HG02852 (cell line): Measurements from ENCODE around the gene PATZ1.

Experiments used
- ATAC-seq: cut with Tn5 transposase; IDR thresholded peaks from one replicate; pipeline ENCODE4 v1.9.1; 2021; ENCODE audit warnings: mild to moderate bottlenecking, moderate library complexity; ENCODE audit not compliant: unreplicated experiment

PATZ1 gene

DNA sequence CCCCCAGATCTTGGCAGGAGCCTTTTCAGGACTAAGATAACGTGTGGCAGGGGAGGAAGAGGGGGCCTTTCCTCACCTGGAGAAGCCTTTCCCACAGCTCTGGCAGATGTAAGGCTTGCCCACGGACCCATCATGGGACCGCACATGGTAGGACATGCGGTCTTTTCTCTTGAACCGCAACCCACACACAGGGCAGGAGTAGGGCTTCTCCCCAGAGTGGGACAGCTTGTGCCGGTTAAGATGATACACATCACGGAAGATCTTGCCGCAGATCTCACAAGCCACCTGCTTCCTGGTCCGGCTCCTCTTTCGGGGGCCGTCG lies 1.9 kb downstream of the PATZ1 start:
- ATAC-seq: no peak

DNA sequence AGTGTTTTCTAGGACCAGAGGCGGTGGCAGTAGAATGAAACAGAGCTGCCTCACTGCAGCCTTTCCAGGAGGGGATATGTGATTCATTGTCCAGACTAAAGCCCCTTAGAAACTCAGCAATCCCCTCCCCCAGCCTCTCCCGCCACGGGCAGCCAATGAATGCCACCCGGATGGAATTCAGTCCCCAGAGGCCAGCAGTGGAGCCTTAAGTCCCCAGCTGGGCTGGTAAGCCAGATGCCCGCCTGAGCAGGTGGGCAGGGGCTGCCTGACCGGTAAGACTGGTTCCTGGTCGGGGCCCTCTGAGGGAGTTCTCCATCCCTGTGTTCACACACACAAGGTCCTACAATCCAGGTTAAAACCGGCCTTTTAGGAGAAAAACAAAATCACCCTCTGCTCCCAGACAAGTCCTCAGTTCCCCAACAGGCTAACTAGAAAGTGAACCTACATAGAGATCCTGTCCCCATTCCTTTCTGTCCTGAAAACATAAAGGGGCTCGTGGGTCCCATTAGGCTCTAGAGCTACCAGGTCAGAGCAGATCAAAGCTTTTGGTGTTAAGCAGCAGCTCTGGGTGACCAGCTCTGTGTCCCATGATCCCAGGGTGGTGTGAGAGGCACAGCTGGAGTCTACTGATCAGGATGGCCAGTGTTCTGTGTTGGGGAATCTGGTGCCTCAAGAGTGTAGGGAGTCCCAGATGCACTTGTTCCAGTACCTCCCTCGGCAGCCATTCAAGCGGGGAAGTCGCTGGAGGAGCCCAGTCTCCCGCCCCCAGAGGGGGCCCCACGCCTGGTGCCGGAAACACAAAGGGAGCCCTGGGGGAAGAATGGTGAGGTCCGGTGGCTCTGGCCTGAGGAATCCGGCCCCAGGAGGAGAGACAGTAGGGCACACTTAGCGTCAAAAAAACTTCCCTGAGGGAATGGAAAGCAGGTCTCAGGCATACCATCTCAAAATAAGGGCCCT lies 2.6 kb downstream of the PATZ1 start:
- ATAC-seq: no peak

DNA sequence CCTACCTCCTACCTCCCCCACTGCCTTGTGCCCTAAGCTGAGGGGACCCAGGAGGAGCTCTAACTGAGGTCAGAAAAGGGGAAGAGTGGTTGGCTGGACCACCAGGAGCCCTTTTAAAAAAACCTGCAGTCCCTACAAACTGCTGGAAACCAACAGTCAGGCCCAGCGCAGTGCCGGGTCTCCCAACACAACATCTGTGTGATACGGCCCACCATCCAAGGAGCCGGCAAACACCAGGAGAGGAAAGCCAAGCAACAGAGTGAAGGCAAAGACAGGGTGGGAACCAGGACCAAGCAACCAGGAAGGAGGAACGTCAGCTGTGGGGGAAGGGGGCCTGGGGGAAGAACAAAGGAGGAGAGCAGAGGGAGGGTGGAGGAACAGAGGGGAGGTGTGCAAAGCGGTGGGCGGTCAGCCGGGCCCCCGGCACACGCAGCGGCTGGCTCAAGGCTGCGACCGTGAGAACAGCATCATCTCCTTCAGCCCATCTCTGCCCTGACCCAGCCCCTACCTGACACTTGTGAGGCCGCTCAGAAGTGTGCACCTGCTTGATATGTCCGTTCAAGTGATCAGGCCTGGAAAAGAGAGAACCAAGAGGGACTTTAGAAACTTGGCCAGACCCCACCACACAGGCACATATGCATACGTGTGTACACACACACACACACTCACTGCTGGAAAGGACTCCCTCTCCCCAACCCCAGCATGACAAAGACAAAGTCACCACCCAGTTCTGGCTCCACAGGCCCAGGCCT lies 3.6 kb downstream of the PATZ1 start:
- ATAC-seq: no peak

DNA sequence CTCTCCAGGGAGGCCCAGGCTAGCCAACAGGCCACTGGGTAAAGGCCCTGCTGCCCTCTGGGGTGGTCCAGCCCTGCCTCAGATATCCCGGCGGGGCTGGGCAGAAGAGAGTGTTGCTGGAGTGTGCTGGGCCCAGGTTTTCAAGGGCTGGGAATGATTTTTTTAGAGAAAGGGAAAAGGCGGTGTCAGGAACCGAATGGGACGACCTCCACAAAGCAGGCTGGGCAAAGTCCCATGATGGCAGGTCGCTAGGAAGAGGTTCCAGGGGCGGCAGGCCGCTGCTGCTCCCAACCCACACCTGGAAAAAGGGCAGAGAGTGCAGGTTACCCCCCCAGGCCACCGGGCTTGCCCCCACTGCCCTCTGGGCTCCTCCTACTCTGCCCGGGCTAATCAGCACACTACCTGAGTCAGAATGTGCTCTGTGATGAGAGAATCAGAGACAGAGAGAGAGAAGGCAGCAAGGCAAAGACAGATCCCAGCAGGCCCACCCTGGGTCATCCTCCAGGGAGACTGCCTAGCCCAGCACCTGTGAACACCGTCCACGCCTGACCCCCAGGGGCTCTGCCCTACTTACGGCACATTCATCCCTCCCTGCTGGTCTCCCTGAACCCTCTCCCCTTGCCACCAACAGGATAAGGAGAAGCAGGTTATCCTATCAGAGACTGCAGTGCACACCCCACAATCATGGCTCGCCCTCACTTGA lies 4.6 kb downstream of the PATZ1 start:
- no peak for ATAC-seq

DNA sequence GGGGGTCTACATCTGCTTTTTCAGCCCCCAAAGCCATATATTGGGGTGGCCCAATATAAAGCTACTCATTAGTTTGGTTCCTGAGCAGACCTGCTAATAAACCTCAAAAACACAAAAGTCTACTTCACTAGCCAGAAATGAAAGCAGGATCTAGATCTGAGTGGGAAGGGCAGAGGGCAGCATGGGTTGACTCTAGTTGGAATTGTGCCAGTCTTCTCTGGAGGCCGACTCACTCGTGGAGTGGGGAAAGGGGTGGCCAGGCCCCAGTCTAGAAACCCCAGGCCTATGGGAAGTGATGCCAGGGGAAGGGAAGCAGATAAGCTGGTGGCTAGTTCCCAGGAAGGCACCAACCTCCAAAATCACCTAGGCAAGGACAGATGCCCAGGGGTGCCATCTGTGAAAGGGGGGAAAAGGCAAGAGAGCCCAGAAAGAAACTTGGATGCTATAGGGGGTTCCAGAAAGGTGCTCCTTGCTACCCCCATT lies 5.3 kb downstream of the PATZ1 start:
- no peak for ATAC-seq

DNA sequence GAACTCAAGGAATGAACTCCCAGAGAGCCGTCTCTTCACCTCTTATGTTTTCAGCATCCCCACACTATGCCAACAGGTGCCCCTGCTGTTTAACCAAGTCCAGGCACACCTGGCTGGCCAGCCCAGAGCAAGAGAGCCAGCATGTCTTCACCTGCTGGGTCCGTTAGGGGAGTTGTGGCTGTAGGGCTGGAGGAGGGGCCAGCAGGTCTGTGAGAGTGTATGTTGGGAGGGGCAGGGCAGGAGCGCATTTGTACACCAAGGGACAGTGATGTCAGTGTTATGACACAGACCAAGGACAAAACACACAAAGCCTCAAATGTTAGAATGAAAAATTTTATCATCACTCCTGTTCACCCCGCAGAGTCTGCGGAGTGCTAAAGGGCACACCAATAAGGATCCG lies 5.8 kb downstream of the PATZ1 start:
- ATAC-seq: no peak

DNA sequence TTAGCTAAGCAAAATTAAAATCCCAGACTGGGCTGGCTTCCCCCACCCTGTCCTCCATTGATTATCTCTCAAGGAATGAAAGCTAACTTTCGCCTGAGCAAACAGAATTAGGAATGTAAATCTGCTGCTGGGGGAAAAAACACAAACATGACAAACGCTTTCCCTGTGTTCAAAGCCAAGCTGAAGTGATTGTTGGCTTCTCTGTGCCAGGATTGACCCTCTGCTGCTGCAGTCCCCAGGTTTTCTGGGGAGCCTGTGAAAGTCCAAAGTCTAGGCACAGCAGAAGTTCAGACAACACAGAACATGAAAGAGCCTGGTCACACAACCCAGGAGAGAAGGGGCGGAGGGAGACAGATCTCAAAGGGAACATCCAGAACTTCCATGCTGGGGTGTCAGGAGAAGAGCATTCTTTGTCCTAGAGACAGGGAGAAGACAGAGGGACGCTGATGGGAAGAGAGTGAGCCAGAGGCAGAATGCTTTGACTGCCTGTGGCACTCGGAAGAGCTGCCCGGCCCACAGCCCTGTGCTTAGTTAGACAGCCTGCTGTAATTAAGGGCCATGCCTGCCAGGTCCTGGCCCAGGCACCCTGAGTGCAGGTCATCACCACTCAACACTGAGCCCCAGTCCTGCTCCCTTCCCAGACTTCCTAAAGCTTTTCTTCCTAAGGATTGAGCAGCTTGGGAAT lies 6.9 kb downstream of the PATZ1 start:
- ATAC-seq: no peak

DNA sequence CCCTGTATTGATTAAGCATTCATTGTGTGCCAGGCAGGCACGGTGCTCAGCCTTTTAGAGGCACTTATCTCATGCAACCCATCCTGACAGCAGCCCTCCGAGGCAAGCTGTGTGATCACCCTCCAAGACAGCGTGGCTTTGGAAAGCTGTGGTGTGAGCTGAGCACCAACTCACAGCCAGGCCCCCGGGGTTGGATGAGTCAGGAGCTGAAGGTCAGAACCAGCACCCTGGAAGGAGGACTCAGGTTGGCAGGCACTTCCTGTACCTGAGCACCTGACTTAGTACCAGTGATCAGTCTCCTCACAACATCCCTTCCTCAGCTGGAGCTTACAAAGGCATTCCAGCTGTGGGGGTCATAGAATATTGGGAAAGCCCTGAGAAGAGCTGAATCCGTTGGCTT lies 9.0 kb downstream of the PATZ1 start:
- no peak for ATAC-seq

DNA sequence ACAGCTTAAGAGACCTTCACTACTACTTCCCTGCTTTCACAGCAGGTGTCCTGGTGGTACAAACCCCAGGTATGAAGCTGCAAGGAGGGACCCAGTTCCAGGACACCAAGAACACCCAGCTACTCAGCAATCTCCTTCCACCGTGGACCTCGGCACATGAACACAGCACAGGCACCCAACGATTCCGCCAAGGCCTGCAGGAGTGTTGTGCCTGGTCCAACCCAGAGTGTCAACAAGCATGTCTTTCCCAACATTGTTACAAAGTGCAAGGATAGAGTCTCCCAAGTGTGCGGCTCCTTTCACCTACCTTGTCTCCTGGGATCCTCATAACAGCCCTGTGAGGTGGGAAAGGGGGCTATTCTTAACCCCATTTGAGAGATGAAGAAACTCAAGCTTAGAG lies 11.8 kb downstream of the PATZ1 start:
- no peak for ATAC-seq

DNA sequence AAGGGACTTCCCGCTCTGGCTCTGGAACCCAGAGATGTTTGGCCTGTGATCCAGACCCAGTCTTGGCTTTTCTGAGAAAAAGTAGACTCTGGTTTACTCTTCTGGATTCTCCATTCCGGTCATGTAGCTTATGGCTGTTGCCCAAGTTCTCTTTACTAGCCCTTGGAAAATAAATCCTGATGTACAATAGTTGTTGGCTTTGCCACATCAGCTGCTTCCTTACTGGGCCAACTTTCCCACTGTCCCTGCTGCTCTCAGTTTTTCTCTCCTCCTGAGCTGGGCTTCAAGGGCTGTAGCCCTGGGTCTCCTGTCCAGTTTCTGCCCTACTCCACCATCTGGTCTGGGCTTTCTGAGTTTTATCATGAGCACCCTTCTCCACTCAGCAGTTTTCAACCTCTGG lies 12.5 kb downstream of the PATZ1 start:
- no peak for ATAC-seq

DNA sequence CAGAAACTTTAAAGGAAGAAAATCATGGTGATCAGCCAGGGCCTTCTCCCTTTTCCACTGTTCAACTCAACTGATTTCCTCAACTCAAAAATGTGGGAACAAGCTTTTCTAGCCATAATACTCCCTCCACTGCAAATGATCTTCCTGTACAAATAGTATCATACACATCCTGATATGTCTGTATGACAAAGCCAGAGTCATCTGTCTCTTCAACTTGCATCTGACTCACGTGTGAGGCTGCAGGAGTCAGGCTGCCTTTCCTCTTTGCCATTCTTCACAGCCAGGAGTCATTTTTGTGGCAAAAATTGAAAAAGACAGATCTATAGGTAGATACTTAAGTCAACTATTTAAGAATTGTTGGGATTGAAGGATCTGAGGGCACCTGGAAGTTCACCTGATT lies 13.3 kb downstream of the PATZ1 start:
- ATAC-seq: no peak

DNA sequence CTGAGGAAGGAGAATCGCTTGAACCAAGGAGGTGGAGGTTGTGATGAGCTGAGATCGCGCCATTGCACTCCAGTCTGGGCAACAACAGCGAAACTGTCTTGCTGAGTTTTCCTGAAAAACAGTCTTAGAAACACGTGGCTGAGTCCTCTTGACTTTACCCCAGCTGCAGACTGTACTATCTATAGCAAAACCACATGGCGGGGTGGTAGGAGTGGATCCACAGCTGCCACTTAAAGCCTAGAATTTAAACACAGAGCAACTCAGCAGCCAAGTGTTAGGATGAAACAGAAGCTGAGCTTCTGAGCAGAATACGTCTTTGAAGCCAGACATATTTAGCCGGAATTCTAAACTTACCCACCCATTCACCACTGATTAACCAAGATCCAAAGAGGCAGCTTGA lies 14.1 kb downstream of the PATZ1 start:
- ATAC-seq: no peak

DNA sequence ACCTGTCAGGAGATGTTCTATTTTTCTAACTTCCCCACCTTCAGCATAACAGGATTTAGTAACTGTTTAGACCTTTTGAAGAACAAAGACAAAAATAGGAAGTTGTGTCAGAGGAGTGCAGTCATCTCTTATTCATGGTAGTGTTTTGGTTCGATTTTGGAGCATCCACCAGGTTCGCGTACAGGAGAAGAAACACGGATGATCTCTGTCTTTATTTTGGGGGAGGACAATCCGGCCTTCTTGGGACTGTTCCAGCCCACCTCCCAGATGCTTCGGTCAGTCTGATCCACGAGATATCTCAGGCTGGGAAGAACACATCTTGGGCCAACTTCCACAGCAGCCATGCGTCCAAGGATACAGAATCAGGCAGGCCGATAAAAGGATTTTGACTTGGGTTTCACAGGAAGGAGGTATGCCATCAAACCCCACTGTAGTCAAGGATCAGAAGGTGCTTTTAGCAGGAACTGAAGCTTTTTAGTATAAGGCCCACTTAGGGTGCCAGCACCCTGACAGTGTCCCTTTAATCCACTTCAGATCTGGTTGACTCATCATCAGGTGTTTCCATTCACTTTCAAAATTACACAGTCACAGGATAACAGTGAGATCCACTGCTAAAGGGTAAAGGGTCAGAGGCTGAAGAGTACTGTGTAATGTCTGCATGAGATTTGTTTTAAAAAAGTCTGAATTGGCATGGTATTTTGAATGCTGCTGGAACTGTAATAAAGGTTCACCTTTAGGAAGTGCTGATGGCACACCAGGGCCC lies 16.5 kb downstream of the PATZ1 start:
- ATAC-seq: no peak

DNA sequence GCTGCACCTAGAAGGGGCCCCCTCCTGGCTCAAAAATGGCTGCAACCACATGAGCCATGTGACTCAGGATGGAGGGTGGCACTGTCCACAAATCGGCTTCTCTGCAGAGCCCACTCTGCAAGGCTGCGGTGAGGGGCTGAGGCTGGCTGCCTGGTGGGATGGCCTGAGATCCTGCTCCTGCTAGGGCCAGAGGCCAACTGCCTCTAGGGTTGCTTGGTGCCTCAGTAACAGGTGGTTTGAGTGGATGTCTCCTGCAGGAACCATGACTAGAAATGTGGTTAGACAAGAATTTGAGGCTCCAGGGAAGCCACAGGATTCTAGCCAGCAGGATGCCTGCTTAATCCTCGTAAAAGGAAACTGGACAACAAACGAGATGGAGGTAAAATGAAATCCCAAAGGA lies 17.1 kb downstream of the PATZ1 start:
- ATAC-seq: no peak

DNA sequence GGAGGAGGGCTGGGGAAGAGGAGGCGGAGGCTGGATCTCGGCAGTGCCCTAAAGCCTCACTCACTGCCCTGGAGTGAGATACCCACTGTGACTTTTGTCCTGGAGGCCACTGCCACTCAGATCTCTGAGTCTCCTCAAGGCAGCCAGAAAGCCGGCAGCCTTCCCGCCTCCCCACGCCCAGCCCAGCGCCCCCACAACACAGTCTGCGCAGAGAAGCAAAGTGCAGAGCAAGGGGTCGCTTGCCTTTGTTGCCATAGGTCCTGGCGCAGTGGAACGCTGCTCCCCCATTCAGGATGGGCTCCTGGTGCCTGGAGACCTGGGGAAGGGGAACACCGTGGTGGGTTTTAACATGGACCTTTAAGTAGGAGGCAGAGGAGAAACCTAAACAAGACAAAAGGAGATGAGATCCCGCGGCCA lies 17.6 kb downstream of the PATZ1 start:
- ATAC-seq: no peak

DNA sequence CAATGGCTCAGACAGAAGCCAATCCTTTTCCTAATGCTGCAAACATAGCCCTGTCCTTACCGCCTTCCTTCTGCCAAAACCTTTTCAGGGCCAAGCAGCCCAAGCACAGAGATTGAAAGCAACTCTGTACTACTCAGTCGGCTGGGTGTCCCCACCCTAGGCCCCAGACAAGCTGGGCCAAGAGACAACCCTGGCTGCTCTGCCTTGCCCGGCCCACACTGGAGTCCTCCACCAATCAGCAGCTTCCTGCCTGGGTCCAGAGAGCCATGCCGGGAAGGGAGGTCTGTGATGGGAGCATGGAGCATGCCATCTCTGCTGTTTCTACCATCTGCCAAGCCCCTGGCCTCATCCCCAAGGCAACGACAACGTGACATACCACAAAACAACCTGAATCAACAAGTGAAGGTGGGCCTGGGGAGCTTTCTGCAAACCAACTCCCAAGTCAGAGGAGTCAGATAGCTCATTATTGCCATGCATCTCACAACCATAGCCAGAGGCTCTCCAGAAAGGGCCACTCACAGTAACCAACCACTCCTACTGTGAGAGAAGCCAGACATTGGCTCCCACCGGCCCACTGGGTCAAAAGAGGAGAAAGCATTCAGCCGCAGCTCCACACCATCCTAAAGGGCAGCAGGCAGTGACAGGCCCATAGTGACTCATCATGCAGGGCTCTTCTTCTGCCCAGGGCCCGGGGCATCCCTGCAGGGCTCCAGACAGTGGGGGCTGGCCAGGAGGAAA lies 18.2 kb downstream of the PATZ1 start:
- ATAC-seq: no peak

DNA sequence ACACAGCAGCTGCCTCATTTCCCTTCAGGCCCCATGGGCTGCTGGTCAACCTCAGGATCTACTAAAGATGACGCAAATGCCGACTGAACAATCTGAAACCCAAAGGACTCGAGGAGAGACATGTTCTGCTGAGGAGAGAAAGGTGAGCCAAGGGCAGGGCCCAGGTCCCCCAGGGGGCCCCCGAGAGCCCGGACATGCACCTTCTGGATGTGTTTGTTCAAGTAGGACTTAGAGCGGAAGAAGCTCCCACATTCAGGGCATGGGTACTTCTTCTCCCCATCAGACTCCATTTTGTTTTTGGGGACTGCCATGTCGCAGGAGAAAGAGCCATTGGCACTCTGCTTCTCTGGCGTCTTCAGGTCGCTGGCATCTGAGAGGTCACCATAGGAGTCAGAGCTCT lies 19.3 kb downstream of the PATZ1 start:
- no peak for ATAC-seq

DNA sequence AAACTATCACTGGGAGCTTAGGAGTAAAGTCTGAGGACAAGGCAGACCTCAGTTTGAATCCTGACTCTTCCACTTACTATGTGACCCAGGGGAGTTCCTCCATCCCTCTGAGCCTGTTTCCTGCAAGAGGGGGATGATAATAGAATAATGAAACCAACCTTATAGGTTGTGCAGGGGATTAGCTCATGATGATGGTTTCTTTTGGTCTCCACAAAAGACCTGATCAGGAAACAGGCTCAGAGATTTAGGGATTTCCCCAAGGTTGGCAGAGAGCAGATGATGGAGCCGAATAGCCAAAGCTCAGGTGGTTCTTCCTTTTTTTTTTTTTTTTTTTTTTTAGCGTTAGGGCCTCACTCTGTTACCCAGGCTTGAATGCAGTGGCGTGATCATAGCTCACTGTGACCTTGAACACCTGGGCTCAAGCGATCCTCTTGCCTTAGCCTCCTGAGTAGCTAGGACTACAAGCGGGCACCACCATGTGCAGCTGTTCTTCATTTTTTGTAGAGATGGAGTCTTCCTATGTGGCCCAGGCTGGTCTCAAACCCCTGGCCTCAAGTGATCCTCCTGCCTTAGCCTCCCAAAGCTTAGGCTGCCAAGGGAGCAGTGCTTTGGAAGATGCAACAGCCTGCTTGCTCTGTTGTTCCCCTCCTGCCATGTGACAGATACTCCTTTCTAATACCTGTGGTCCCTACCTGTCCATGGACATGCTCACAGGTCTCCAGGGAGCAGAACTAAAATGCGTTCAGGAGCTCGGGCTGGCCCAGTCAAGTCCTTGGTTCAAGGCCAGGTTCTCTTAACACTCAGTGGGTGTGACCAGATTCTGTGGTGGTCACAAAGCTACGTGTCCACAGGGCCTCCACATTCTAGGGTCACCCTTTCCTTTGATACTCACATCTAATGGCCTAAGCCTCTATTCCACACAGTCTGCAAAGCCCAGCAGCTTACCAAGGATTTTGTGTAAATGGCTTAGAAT lies 22.3 kb downstream of the PATZ1 start:
- no peak for ATAC-seq
